Lower leg skin (tissue), 3 donors: ENCODE data around the gene ATE1.

Experiments used
- POLR2A ChIP-seq, 2 donors: fragments of 450-650 bp; IDR thresholded peaks; one replicate each; pipeline ENCODE4 v1.6.1; 2016 to 2017; ENCODE audit warnings: antibody characterized with exemption in 2 of 2, mild to moderate bottlenecking in 1 of 2, moderate library complexity in 1 of 2
- TF ChIP-seq, protein P1 (sequence below), 3 donors: fragments of 450-650 bp; IDR thresholded peaks; one replicate each; pipeline ENCODE4 v1.5.1; 2016; ENCODE audit warnings: antibody characterized with exemption in 3 of 3, mild to moderate bottlenecking in 3 of 3, moderate library complexity in 2 of 3

DNA sequence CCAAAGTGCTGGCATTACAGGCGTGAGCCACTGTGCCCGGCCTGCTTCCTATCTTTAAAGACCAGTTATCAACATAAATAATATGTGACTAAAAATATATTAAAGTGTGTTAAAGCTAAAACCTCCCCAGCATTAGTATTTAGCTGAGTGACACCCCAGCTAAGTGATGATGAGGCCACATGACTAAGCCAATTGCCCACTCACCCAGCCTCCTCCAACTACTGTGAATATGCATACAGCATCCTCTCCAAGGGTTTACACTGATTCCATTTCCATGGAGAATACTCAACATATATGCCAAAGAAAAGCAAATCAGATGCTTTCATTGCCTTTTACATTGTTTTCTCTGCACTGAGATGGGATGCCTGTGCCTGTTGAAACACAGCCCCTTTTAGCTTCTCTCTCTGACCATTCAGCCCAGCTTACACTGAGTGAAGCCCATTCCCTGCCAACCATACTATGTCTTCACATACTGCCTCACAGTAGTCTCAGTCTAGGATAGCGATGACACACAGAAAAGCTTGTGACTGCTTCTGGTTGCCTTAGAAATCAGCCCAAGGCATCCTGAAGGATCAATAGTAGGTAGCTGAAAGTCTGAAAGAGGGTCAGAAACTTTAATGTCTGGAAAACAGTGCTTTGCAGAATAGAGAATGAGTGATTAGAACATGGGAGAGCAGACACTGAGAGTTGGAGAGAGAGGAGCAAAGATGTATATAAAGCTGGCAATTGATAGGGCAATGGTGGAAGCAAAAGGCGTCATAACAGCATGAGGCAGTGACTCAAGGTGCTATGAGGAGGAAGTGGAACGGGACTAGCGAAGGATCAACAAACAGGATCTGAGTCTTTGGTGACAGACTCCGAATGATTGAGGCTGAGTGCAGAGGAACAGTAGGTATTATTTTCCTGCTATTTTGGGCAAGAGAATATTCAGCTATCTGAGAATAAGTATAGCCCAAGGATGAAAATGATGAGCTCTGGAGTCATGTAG, 19.8 kb upstream of the ATE1 start:
- TF ChIP-seq, protein P1, sequence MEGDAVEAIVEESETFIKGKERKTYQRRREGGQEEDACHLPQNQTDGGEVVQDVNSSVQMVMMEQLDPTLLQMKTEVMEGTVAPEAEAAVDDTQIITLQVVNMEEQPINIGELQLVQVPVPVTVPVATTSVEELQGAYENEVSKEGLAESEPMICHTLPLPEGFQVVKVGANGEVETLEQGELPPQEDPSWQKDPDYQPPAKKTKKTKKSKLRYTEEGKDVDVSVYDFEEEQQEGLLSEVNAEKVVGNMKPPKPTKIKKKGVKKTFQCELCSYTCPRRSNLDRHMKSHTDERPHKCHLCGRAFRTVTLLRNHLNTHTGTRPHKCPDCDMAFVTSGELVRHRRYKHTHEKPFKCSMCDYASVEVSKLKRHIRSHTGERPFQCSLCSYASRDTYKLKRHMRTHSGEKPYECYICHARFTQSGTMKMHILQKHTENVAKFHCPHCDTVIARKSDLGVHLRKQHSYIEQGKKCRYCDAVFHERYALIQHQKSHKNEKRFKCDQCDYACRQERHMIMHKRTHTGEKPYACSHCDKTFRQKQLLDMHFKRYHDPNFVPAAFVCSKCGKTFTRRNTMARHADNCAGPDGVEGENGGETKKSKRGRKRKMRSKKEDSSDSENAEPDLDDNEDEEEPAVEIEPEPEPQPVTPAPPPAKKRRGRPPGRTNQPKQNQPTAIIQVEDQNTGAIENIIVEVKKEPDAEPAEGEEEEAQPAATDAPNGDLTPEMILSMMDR (IDR thresholded peaks at IDR 0.05) = no peak
- TF ChIP-seq POLR2A (IDR thresholded peaks at IDR 0.05) = no peak
